DOHH2 (cell line): ENCODE results near the gene CACNG7.

ENCODE experiments used
- H3F3A ChIP-seq: fragments of 200-600 bp; sonication (generic), shearing (Covaris generic); 2 replicates; pipeline ENCODE4 v1.6.0; 2016; ENCODE audit warnings: antibody characterized with exemption, mild to moderate bottlenecking; ENCODE audit not compliant: control insufficient read depth, insufficient read depth
- H3K27ac ChIP-seq: fragments of 200-600 bp; sonication (generic); 2 replicates; pipeline ENCODE4 v1.5.1; 2014; ENCODE audit warnings: low read depth, mild to moderate bottlenecking, low read length, moderate library complexity
- H3K27me3 ChIP-seq: fragments of 200-600 bp; sonication (generic); 2 replicates; pipeline ENCODE4 v1.6.1; 2014; ENCODE audit warnings: mild to moderate bottlenecking, low read length, mixed read lengths; ENCODE audit not compliant: control insufficient read depth
- H3K36me3 ChIP-seq: fragments of 200-600 bp; sonication (generic); 2 replicates; pipeline ENCODE4 v1.6.1; 2014; ENCODE audit warnings: mild to moderate bottlenecking, low read length, moderate library complexity, mixed read lengths; ENCODE audit not compliant: control insufficient read depth
- H3K4me1 ChIP-seq: fragments of 200-600 bp; sonication (generic); 2 replicates; pipeline ENCODE4 v1.6.1; 2014; ENCODE audit warnings: mild to moderate bottlenecking, low read length, mixed read lengths; ENCODE audit not compliant: control insufficient read depth
- H3K4me2 ChIP-seq: fragments of 200-600 bp; sonication (generic); 2 replicates; pipeline ENCODE4 v1.6.0; 2014; ENCODE audit warnings: mild to moderate bottlenecking, low read length, moderate library complexity
- H3K4me3 ChIP-seq: fragments of 200-600 bp; sonication (generic); 2 replicates; pipeline ENCODE4 v1.5.1; 2014; ENCODE audit warnings: mild to moderate bottlenecking, low read length, mixed read lengths
- H3K79me2 ChIP-seq: fragments of 200-600 bp; sonication (generic); 2 replicates; pipeline ENCODE4 v1.6.1; 2014; ENCODE audit warnings: mild to moderate bottlenecking, low read length, mixed read lengths; ENCODE audit not compliant: control insufficient read depth
- H3K9me2 ChIP-seq: fragments of 200-600 bp; sonication (generic); replicated peaks from 2 replicates; pipeline ENCODE4 v1.6.1; 2014; ENCODE audit warnings: mild to moderate bottlenecking, low read length, mixed read lengths; ENCODE audit not compliant: control insufficient read depth
- H3K9me3 ChIP-seq: fragments of 200-600 bp; sonication (generic); 2 replicates; pipeline ENCODE4 v1.6.1; 2014; ENCODE audit warnings: antibody characterized with exemption, low read length, mixed read lengths; ENCODE audit not compliant: control insufficient read depth, insufficient read depth
- H4K20me1 ChIP-seq: fragments of 200-600 bp; sonication (generic); 2 replicates; pipeline ENCODE4 v1.6.0; 2014; ENCODE audit warnings: low read depth, mild to moderate bottlenecking, antibody characterized with exemption, low read length, moderate library complexity; ENCODE audit not compliant: control insufficient read depth, insufficient read depth
- EZH2phosphoT487 ChIP-seq: fragments of 200-600 bp; sonication (generic); IDR thresholded peaks from 2 replicates; pipeline ENCODE4 v1.6.1; 2017; ENCODE audit warnings: borderline replicate concordance, mild to moderate bottlenecking, antibody characterized with exemption, low read length, moderate library complexity, mixed read lengths
- TF ChIP-seq, protein P1 (sequence below): fragments of 200-600 bp; sonication (generic); IDR thresholded peaks from one replicate; pipeline ENCODE4 v1.5.1; 2014; ENCODE audit warnings: antibody characterized with exemption, mild to moderate bottlenecking, low read depth, low read length; ENCODE audit not compliant: poor library complexity, severe bottlenecking

Gene CACNG7

GRCh38 chr19:53992815-53993214 lies 83.7 kb downstream of the CACNG7 start:
- H3K4me2 ChIP-seq, result no peak overlapping the region
- H3K79me2 ChIP-seq, result no peaks in the 10 kb centered on the region
- no peaks in the 10 kb centered on the region for H3F3A ChIP-seq
- TF ChIP-seq EZH2phosphoT487, result no peak
- TF ChIP-seq, protein P1, sequence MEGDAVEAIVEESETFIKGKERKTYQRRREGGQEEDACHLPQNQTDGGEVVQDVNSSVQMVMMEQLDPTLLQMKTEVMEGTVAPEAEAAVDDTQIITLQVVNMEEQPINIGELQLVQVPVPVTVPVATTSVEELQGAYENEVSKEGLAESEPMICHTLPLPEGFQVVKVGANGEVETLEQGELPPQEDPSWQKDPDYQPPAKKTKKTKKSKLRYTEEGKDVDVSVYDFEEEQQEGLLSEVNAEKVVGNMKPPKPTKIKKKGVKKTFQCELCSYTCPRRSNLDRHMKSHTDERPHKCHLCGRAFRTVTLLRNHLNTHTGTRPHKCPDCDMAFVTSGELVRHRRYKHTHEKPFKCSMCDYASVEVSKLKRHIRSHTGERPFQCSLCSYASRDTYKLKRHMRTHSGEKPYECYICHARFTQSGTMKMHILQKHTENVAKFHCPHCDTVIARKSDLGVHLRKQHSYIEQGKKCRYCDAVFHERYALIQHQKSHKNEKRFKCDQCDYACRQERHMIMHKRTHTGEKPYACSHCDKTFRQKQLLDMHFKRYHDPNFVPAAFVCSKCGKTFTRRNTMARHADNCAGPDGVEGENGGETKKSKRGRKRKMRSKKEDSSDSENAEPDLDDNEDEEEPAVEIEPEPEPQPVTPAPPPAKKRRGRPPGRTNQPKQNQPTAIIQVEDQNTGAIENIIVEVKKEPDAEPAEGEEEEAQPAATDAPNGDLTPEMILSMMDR, result no peak
- no peak overlapping the region for H3K27ac ChIP-seq
- no peak overlapping the region for H3K4me3 ChIP-seq
- no peaks in the 10 kb centered on the region for H3K36me3 ChIP-seq
- H3K9me3 ChIP-seq, result no peaks in the 10 kb centered on the region
- H3K9me2 ChIP-seq, result no peaks in the 10 kb centered on the region
- H4K20me1 ChIP-seq, result no peaks in the 10 kb centered on the region
- H3K4me1 ChIP-seq, result no peaks in the 10 kb centered on the region
- no peaks in the 10 kb centered on the region for H3K27me3 ChIP-seq

DNA sequence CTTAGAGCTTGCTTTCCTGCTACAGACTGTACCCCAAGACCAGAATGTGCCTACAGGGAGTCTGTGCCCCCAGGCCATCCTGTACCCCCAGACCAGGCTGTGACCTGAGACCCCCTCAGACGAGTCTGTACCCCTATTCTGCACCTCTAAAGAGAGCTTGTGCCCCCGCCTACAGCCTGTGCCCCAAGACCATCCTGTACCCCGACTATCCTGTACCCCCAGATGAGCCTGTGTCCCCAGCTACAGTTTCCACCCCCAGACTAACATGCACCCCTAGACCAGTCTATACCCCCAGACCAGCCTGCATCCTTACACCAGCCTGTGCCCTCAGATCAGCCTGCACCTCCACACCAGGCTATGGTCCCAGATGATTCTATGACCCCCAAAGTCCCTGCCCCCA lies 84.4 kb downstream of the CACNG7 start:
- Histone ChIP-seq H4K20me1 (no peaks in the 10 kb centered on the region), H3K27ac (no peak overlapping the region), H3K9me3 (no peaks in the 10 kb centered on the region), H3F3A (no peaks in the 10 kb centered on the region), H3K4me2 (no peak overlapping the region), H3K4me3 (no peak overlapping the region), H3K36me3 (no peaks in the 10 kb centered on the region), H3K27me3 (no peaks in the 10 kb centered on the region), H3K4me1 (no peaks in the 10 kb centered on the region), H3K9me2 (no peaks in the 10 kb centered on the region), H3K79me2 (no peaks in the 10 kb centered on the region)
- TF ChIP-seq, protein P1, result no peak
